Measurements from ENCODE around the gene LMO2. TPM values are rescaled to one million over a fixed set of nuclear protein-coding genes. Genes with fewer than 3 reads are reported as not detected.

Gene LMO2
- total RNA-seq, 1 experiment from 2014 or later: 0.33 TPM

- Mint-ChIP-seq H3K4me1 (peaks cover 10 to 24% of the 10 kb centered on the region in 2 experiments), H3K27ac (no peak overlapping the region; a peak in 1 of 7 replicates), H3K4me3 (no peak overlapping the region), H3K9me3 (no peaks in the 10 kb centered on the region), H3K27me3 (ENCODE audit: low read depth) (peaks cover 32% of the 10 kb centered on the region), H3K36me3 (ENCODE audit: insufficient read depth in 1 of 3, low read depth in 3 of 3) (no peaks in the 10 kb centered on the region)
- Histone ChIP-seq H4K8ac (replicated peaks; ENCODE audit: insufficient read length, low read depth, low read length) (no peak overlapping the region), H4K5ac (ENCODE audit: insufficient read length, low read depth, low read length) (no peak overlapping the region), H3K79me2 (ENCODE audit: insufficient read depth, low read length) (no peaks in the 10 kb centered on the region), H4K91ac (ENCODE audit: insufficient read length, low read depth, low read length) (no peak overlapping the region), H3K27ac (ENCODE audit: insufficient read length, low read depth, low read length) (no peak overlapping the region), H3K9ac (ENCODE audit: extremely low read depth, insufficient read length, low read length) (no peak overlapping the region), H2AK5ac (ENCODE audit: insufficient read length, low read length) (no peak overlapping the region), H3K14ac (ENCODE audit: insufficient read depth, low read length) (no peak overlapping the region), H3K56ac (ENCODE audit: insufficient read length, low read depth, low read length) (no peak overlapping the region), H2BK120ac (ENCODE audit: low read depth, low read length, poor library complexity, severe bottlenecking) (no peak overlapping the region), H2BK5ac (ENCODE audit: insufficient read length, low read length) (no peak overlapping the region), H3K23me2 (ENCODE audit: insufficient read length, low read depth, low read length, poor library complexity, severe bottlenecking) (no peaks in the 10 kb centered on the region), H3K4me1 (ENCODE audit: insufficient read depth, low read length) (peaks cover 3% of the 10 kb centered on the region; the same call in 1 of the 2 replicates), H2AFZ (ENCODE audit: low read length) (no peak overlapping the region), H3K79me1 (ENCODE audit: insufficient read depth, low read depth, low read length, poor library complexity, severe bottlenecking) (no peaks in the 10 kb centered on the region), H3K4ac (ENCODE audit: low read depth, low read length) (no peak overlapping the region), H3T11ph (ENCODE audit: low read length) (no peak overlapping the region), H3K18ac (ENCODE audit: insufficient read length, low read depth, low read length) (no peak overlapping the region), H4K20me1 (ENCODE audit: control insufficient read depth, insufficient read depth, insufficient read length) (no peaks in the 10 kb centered on the region), H3K23ac (ENCODE audit: insufficient read length, low read depth, low read length) (no peak overlapping the region), H3K4me2 (ENCODE audit: insufficient read depth, insufficient read length, low read length) (no peak overlapping the region), H2BK12ac (ENCODE audit: insufficient read length, low read depth, low read length) (no peak overlapping the region), H3K27me3 (ENCODE audit: insufficient read depth, low read length) (no peaks in the 10 kb centered on the region), H2BK15ac (ENCODE audit: low read depth, low read length) (no peak overlapping the region), H3K9me3 (ENCODE audit: control insufficient read depth, low read depth, low read length) (no peaks in the 10 kb centered on the region), H2BK20ac (ENCODE audit: low read depth, low read length, poor library complexity, severe bottlenecking) (no peak overlapping the region)
- no peak for DNase-seq
- WGBS (ENCODE audit: extremely low coverage, insufficient read length, low lambda C conversion rate): no CpG with 5 or more reads among the region's 16 CpGs
- no peak for TF ChIP-seq CTCF (conservative IDR thresholded peaks at IDR 0.05)
Observed at GRCh38 chr11:33859306-33859705, 32.6 kb downstream of the LMO2 start.

Data from H9 (cell line).